Measurements from ENCODE around the gene RREB1.

DNA sequence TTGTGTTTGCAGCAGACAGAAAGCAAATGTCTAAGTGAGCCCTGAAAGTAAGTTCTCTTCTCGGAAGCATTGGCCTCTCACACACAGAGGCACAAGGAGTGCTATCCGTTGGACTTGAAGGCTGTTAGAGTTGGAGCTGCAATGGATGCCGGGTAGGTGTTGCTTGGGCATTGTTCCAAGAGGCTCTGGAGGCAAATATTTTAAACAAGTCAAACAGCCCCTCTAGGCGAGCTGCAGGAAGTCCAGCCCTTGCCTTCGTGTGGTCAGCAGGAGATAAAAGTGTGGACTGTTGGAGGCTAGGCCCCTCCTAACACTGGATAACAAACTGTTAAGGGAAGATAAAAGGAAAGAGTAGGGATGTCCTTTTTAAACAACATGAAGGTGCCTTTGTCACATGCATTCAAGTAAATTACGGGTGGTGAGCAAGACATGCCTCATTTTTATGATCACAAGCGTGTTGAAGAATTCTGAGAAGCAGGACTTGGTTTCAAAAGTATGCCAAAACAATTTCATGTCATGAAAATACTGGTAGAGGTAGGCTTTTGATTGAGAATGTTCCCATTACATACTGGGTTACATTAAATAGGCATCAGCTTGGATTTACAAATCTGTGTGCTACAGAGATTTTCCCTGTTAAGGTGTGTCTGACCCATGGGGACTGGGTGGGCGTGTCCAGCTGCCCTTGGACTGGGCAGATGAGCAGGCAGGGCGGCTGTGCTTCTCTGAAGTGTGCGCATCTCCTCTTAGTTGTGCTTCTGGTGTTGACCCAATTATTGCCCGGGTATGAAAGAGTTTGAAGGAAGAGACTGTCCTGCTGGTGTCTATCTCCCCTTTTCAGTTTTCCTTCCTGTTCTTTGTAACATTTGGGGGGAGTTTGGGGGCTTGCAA is 57.5 kb downstream of the RREB1 start:
- TF ChIP-seq, protein P1, sequence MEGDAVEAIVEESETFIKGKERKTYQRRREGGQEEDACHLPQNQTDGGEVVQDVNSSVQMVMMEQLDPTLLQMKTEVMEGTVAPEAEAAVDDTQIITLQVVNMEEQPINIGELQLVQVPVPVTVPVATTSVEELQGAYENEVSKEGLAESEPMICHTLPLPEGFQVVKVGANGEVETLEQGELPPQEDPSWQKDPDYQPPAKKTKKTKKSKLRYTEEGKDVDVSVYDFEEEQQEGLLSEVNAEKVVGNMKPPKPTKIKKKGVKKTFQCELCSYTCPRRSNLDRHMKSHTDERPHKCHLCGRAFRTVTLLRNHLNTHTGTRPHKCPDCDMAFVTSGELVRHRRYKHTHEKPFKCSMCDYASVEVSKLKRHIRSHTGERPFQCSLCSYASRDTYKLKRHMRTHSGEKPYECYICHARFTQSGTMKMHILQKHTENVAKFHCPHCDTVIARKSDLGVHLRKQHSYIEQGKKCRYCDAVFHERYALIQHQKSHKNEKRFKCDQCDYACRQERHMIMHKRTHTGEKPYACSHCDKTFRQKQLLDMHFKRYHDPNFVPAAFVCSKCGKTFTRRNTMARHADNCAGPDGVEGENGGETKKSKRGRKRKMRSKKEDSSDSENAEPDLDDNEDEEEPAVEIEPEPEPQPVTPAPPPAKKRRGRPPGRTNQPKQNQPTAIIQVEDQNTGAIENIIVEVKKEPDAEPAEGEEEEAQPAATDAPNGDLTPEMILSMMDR (IDR thresholded peaks at IDR 0.05; ENCODE audit: low read depth, low read length, poor library complexity, severe bottlenecking): no peak
- TF ChIP-seq EZH2phosphoT487 (IDR thresholded peaks at IDR 0.05; ENCODE audit: borderline replicate concordance, low read length): no peak
